Measurements from ENCODE around the gene MKRN1.
"Not testable (repeated sequence)": the region's sequence is repeated elsewhere in the genome, so short reads cannot be mapped to it uniquely, and the experiment has no call there.

Gene MKRN1

GRCh38 chr7:140485500-140486265 is 6.4 kb upstream of the MKRN1 start:
- in situ Hi-C loops (cut with HindIII; ENCODE audit: low sequenced_read_pairs), result no loop called here

GRCh38 chr7:140484951-140485499 is 5.7 kb upstream of the MKRN1 start:
- in situ Hi-C loops (cut with HindIII; ENCODE audit: low sequenced_read_pairs), result no loop called here

- in situ Hi-C loops (cut with HindIII; ENCODE audit: low sequenced_read_pairs), result no loop called here
These were observed 5.2 kb upstream of the MKRN1 start for GRCh38 chr7:140484479-140484878.

- in situ Hi-C loops (cut with HindIII; ENCODE audit: low sequenced_read_pairs), result no loop called here
These were observed 407 bp upstream of the MKRN1 start for GRCh38 chr7:140479739-140480084.

GRCh38 chr7:140478246-140479061 is 851 bp downstream of the MKRN1 start:
- in situ Hi-C loops (cut with HindIII; ENCODE audit: low sequenced_read_pairs), result no loop called here

- in situ Hi-C loops (cut with HindIII; ENCODE audit: low sequenced_read_pairs), result no loop called here
These were observed 2.5 kb downstream of the MKRN1 start for GRCh38 chr7:140476698-140477261.

- in situ Hi-C loops (cut with HindIII; ENCODE audit: low sequenced_read_pairs), result no loop called here
These were observed 3.5 kb downstream of the MKRN1 start for GRCh38 chr7:140475747-140476333.

- in situ Hi-C loops (cut with HindIII; ENCODE audit: low sequenced_read_pairs), result no loop called here
These were observed 16.2 kb downstream of the MKRN1 start for GRCh38 chr7:140463111-140463510.

- in situ Hi-C loops (cut with HindIII; ENCODE audit: low sequenced_read_pairs), result no loop called here
These were observed 20.4 kb downstream of the MKRN1 start for GRCh38 chr7:140458916-140459315.

GRCh38 chr7:140458201-140458600 is 21.1 kb downstream of the MKRN1 start:
- in situ Hi-C loops (cut with HindIII; ENCODE audit: low sequenced_read_pairs), result no loop called here

GRCh38 chr7:140456551-140457051 is 22.7 kb downstream of the MKRN1 start:
- in situ Hi-C loops (cut with HindIII; ENCODE audit: low sequenced_read_pairs), result no loop called here

GRCh38 chr7:140455743-140456142 is 23.6 kb downstream of the MKRN1 start:
- in situ Hi-C loops (cut with HindIII; ENCODE audit: low sequenced_read_pairs), result no loop called here

- in situ Hi-C loops (cut with HindIII; ENCODE audit: low sequenced_read_pairs), result no loop called here
These were observed 24.7 kb downstream of the MKRN1 start for GRCh38 chr7:140454657-140455015.

GRCh38 chr7:140453785-140454656 is 25.3 kb downstream of the MKRN1 start:
- in situ Hi-C loops (cut with HindIII; ENCODE audit: low sequenced_read_pairs), result not testable (repeated sequence)

GRCh38 chr7:140453273-140453672 is 26.0 kb downstream of the MKRN1 start:
- in situ Hi-C loops (cut with HindIII; ENCODE audit: low sequenced_read_pairs), result no loop called here

GRCh38 chr7:140451716-140452115 is 27.6 kb downstream of the MKRN1 start:
- in situ Hi-C loops (cut with HindIII; ENCODE audit: low sequenced_read_pairs), result no loop called here

- in situ Hi-C loops (cut with HindIII; ENCODE audit: low sequenced_read_pairs), result no loop called here
These were observed 30.4 kb downstream of the MKRN1 start for GRCh38 chr7:140448781-140449480.

GRCh38 chr7:140447841-140448240 is 31.5 kb downstream of the MKRN1 start:
- in situ Hi-C loops (cut with HindIII; ENCODE audit: low sequenced_read_pairs), result no loop called here

- in situ Hi-C loops (cut with HindIII; ENCODE audit: low sequenced_read_pairs), result no loop called here
These were observed 32.8 kb downstream of the MKRN1 start for GRCh38 chr7:140446467-140446866.

GRCh38 chr7:140441519-140441918 is 37.8 kb downstream of the MKRN1 start:
- in situ Hi-C loops (cut with HindIII; ENCODE audit: low sequenced_read_pairs), result no loop called here

Measured in DLD1 (cell line).